ENCODE measurements around the gene TRPM5.
"Not testable (repeated sequence)": the region's sequence is repeated elsewhere in the genome, so short reads cannot be mapped to it uniquely, and the experiment has no call there.

Gene TRPM5, protein sequence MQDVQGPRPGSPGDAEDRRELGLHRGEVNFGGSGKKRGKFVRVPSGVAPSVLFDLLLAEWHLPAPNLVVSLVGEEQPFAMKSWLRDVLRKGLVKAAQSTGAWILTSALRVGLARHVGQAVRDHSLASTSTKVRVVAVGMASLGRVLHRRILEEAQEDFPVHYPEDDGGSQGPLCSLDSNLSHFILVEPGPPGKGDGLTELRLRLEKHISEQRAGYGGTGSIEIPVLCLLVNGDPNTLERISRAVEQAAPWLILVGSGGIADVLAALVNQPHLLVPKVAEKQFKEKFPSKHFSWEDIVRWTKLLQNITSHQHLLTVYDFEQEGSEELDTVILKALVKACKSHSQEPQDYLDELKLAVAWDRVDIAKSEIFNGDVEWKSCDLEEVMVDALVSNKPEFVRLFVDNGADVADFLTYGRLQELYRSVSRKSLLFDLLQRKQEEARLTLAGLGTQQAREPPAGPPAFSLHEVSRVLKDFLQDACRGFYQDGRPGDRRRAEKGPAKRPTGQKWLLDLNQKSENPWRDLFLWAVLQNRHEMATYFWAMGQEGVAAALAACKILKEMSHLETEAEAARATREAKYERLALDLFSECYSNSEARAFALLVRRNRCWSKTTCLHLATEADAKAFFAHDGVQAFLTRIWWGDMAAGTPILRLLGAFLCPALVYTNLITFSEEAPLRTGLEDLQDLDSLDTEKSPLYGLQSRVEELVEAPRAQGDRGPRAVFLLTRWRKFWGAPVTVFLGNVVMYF (N-terminal part only)

DNA sequence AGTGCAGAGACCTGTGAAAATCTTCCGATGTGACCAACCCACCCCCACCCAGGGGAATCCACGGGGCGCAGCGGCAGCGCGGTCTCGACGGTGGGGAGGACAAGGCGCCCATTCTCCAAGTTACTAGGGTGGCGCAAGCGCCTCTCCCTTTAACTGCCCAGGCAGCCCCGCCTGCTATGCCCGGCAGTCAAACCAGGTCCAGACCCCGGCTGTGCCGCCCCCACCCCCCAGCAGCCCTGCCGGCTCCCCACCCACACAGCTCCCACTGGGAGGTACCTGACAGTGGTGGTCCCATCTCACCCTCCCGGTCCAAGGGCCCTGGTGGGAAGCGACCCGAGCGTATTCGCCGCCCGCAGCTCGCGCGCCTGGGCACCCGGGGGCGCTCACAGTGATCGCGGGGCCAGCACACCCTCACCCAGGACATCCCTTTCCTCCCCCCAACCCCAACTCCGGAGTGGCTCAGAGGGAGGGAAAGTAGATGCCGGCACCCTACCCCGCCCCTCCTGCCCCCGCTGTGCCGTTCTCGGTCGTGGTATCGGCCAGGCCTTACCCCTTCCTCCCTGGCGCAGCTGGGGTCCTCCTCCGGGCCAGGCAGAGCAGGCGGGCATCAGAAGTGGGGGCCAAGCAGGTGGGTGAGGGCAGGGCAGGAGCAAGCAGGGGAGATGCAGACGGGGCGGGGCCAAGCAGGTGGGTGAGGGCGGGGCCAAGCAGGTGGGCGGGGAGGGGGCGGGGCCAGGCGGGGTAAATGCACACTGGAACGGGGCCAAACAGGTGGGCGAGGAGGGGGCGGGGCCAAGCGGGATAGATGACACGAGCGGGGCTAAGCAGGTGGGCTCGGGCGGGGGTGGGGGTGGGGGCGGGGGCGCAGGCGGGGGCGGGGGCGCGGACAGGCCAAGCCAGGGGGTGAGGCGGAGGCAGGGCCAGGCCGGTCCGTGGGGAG, at the start of gene TRPM5:
TSS of gene TRPM5 (minus strand) at position 634 of the 940 bp plus-strand sequence. CDS start 21,478 bp downstream, outside the sequence.
- no peak for DNase-seq

DNA sequence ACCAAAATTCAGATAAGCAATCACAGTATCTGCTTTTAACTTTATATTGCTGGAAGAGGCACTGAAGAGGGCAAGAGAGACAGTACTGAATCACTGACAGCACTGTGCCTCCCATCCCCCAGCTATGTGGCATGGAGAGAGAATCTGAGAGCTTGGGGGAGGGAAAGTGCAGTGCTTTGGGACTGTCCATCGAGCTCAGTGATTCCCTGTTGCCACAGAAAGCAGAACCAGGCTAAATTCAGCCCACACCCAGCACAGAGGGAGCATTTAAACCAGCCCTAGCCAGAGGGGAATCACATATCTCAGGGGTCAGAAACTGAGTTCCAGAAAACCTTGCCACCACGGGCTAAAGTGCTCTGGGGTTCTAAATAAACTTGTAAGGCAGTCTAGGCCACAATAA, 44.8 kb upstream of the TRPM5 start:
- DNase-seq = no peak

DNA sequence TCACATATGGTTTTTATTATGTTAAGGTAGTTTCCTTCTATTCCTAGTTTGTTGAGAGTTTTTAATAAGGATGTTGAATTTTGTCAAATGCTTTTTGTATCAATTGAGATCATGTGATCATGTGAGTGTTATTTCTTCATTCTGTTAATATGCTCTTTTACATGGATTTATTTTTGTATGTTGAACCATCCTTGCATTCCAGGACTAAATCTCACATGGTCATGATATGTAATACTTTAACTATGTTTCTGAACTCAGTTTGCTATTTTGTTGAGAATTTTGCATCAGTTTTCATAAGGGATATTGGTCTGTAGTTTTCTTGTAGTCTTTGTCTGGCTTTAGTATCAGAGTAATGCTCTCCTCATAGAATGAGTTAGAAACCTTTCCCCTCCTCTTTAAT, 43.7 kb upstream of the TRPM5 start:
- no peak for DNase-seq

DNA sequence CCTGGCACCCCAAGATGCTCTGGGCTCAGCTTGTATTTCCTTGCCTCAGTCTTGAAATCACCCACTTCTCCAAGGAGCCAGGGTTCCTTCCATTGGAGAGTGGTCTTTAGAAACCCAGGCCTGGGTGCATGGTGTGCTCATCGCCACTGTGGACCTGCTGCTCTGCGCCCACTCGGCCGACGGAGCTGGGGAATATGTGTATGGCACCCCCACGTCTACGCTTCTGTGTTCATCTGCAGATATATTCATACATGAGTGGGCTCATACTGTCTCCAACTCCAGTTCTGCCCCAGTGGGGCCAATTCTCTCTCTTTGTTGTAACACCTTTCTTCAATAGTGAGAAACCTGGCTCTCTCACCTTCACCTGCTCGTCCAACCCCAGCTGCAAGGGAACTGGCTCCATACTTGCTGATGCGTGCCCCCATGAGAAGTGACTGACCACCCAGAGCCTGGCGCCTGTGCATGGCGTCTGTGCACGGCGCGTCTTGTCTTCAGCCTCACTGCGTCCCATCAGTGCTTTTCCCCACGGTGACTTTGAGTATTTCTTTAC, 40.3 kb upstream of the TRPM5 start:
- DNase-seq = no peak

DNA sequence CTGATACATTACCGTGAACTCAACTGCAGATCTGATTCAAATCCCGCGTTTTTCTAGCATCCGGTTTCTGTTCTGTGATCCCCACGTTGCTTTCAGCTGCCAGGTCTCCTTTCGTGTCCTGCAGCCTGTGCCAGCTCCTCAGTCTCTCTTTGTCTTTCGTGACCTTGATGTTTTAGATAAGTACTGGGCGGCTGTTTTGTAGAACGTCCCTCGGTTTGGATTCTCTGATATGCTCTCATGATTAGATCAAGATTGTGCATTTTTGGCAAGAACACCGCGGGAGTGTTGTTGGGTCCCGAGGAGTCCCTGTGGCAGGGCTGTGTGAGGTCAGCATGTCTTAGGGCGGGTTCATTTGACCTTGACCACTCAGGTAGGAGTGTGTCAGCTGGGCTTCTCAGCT, 39.1 kb upstream of the TRPM5 start:
- DNase-seq = no peak

DNA sequence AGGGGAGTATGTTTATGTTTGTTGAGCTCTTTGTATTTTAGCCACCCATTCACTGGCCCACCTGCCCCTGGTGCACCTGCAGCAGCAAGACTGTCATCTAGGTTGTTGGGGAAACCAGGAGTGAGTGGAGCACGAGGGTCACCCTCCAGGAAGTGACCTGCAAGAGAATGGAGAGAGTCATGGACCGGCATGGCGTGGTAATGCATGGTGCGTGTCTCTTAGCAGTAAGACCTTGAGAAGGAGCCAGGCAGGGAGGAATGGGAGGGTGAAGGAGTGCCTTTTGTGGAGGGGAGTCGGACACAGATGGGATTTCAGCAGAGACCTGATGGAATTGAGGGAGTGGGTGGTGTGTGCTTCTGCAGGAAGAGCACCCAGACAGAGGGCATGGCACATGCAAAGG, 38.4 kb upstream of the TRPM5 start:
- no peak for DNase-seq

DNA sequence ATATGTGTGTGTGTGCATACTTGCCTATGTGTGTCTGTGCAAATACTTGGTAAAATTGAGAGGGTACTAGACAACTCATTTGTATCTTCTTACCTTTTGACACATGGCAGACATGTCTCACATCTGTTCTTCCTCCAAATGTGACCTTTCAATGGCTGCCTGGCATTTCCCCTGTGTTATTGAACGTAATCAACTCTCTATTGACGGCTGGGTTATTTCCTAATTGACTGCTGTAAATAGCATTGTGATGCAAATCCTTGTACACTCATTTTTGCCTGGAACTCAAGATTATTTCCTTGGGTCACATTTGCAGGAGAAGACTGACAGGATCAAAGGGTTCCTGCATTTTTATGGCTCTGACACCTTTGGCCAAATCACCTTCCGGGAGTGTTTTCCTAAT, 37.9 kb upstream of the TRPM5 start:
- no peak for DNase-seq

DNA sequence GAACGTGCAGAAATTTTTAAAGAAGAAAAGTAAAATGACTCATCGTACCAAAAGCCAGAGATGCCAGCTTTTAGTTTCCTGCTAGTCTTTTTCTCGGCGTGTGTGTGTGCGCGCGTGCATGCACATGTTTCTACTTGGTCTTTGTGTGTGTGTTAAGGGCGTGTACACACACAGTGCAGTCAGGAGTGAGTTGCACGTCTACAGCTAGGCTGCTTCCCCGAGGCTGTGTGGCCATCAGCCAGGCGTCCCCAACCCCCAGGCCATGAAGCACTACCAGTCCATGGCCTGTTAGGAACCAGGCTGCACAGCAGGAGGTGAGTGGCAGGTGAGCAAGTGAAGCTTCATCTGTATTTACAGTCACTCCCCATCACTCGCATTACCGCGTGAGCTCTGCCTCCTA, 36.9 kb upstream of the TRPM5 start:
- no peak for DNase-seq

DNA sequence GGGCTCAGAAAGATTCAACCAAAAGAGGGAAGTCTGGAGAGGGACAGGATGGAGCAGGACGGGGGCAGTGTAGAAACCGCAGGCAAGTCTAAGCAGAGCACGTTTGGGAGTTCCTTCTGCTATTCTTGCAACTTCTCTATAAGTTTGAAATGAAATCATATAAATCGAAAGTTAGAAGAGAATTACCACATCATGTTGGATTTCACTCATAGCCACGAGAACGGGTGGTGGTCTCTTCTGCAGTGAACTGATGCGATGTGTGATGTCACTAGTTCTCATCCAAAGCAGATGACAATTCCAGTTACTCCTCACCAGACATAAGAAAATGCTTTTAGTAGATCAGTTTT, 36.5 kb upstream of the TRPM5 start:
- no peak for DNase-seq

DNA sequence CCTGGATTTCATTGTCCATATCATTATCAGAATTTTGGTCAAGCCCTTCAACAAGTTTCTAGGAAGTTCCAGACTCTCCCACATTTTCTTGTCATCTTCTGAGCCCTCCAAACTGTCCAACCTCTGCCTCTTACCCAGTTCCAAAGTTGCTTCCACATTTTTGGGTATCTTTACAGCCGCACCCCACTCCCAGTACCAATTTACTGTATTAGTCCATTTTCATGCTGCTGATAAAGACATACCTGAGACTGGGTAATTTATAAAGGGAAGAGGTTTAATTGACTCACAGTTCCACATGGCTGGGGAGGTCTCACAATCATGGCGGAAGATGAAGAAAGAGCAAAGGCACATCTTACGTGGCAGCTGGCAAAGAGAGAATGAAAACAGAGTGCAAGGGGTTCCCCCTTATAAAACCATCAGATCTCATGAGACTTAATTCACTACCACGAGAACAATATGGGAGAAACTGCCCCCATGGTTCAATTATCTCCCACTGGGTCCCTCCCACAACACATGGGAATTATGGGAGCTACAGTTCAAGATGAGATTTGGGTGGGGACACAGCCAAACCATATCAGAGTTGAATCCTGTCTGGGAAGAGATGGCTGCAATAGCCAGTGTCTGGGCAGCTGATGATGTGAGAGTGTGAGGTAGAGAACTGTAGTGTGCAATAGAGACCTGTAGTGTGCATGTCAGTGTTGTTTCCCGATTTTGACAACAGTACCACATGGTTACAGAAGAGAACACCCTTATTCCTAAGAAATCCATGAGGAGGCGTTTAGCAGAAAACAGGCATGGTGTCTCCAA, 36.0 kb upstream of the TRPM5 start:
- DNase-seq = not testable (repeated sequence)

DNA sequence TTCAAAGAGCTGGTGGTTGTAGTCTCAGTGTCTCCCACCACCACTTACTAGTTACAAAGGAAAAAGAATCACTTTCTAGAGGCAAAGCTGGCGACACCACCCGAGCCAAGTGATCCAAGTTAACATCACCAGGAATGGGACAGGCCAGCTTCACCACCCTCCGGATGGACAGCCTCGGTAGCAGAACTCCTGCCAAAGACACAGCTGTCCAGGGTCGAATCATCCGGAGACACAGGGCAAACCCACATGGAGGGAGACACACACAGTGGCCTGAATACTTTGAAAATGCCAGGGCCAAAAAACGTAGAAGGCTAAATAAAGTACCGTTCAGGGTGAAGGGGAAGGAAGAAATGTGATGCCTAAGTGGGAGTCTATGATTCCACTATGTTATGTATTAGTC, 33.6 kb upstream of the TRPM5 start:
- no peak for DNase-seq

DNA sequence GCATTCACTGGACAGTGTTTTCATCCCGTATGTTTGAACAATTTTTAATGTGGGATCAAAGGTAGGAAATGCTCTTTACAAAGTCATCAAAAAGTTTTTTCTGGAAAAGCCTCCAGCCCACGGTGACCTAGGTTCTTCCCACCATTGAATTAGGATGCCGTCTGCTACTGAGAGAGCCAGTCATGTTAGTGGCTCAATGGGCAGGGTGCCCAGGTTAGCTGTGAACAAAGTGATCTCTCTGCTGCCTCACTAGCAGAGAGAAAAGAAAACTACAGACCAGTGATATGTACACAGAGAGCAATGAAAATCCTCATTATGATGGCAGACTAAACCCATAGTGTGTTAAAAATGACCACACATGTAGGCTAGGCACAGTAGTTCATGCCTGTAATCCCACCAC, 32.9 kb upstream of the TRPM5 start:
- DNase-seq = no peak

DNA sequence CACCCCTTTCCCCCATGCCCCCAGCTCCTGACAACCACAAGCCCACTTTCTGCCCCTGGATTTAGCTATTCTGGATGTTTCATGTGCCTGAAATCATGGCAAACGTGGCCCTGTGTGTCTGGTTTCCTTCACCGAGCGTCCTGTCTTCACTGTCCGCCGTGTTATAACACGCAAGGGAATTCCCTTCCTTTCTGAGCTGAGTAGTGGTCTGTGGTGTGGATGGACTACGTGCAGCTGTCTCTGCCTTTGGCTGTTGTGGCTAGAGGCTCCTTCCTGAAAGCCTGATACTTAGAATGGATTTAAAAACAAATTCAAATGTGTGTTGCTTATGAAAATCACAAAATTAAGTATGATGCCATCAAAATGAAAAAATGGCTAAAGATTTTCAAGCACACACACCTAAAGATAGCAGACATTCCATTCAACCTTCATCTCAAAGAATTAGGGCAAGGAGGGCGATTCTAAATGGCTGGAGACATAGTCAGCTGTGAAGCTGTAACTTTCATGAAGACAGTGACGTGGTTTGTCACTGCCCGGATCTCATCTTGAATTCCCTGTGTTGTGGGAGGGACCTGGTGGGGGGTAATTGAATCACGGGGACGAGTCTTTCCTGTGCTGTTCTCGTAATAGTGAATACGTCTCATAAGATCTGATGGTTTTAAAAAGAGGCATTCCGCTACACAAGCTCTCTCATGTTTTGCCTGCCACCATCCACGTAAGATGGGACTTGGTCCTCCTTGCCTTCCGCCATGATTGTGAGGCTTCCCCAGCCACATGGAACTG, 31.0 kb upstream of the TRPM5 start:
- DNase-seq = no peak

DNA sequence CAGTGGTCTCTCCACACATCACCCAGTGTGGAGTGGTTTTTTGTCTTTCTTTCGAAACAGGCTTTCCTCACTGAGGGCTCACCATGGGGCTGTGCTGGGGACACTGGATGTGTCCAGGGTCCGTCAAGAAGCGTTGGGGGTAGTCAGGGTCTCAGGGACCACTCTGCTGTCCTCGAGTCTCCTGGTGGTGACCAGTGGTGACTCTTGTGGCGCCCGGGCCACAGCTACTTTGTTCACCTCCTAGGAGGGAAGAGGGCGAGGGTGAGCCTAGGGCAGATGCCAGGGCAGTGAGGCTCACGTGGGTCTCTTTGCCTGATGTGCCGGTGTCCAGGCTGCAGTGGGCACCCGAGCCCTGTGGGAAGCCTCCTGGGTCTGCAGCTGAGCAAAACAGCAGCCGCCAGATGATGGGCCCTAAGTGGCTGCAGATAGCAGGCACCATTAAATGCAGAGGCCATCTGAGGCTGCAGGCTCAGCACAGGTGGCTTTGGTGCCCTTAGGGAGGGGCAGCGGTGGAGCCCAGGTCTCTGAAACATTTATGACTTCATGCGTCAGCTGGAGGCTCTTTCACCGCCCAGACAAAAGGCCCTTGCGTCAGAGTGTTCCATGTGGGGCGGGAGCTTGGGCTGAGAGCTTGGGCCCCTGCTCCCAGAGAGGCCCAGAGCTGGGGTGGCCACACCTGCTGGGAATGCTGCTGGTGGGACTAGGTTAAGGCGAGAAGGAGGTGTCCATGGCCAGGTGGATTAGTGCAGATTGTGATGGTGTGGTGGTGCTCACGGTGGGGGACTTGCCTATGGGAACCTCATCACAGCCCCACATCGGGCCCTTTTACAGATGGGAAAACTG, 30.0 kb upstream of the TRPM5 start:
- peak; percentile 36 for DNase-seq

DNA sequence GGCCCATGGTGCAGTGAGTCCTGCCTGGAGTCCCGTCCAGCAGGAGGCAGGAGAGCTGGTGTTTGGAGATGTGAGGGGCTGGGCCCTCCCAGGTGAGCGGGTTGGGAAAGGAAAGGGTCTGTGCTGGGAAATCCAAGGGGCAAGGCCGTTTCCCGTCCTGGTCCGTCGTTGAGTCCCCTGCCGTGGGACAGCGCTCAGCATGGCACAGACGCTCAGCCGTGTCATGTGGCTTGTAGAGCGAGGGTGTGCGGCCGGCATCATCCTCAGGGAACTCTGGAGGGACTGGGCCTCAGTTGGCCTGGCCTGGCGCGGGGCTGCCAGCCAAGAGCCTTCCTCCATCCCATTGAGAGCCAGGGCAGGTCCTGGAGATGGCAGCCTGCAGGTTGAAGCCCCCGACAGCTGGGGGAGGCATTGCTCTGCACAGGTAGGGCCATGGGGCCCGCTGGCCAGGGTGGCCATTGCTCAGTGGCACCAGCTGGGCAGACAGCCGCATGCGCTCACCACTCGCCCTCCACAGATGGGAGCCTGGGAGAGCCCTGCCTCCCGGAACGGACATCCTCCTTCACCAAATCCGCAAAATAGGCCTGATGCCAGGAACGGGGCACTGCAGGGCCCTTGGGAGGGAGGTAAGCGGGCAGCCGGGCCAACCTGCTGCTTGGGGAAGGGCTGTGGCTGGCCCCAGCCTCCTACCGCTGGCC, 29.2 kb upstream of the TRPM5 start:
- peak; percentile 42 for DNase-seq

DNA sequence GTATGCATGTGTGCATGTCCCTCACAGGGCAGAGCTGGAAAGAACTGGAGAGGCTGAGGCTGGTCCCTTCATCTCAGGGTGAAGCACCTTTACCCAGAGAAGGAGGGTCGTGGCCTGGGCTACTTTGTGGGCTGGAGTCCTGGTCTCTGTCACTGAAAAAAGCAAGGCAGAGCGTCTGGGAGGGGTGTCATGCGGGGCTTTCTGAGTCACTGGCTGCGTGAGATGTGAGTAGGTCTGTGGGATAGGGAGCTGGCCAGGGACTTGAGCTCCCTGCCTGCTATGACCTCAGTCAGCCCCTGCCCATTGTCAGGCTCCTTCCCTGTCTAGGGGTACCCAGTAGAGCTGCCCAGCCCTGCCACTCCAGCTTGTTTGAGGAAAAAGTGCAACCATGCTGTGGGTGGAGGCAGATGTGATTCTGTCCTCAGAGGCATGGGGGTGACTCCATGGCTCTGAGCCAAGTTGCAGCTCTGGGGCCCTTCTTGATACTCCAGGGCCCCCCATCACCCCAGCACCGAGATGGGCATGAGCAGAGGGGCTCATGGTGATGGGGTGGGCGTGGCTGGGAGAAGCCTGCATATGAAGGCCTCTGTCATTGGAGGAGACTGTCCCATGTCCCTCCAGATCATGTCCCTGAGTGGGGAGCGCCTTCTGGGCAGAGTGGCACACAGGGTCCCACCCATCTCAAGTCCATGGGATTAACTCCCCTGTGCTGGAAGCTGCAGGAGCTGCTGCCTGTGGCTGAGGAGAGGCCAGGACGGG, 28.3 kb upstream of the TRPM5 start:
- DNase-seq = no peak

DNA sequence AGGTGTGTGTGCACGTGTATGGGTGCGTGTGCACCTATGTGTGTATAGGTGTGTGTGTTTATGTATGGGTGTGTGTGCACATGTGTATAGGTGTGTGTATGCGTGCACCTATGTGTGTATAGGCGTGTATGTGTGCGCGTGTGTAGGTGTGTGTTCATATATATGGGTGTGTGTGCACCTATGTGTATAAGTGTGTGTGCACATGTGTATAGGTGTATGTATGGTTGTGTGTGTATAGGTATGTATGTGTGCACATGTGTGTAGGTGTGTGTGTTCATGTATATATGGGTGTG, 27.4 kb upstream of the TRPM5 start:
- no peak for DNase-seq

DNA sequence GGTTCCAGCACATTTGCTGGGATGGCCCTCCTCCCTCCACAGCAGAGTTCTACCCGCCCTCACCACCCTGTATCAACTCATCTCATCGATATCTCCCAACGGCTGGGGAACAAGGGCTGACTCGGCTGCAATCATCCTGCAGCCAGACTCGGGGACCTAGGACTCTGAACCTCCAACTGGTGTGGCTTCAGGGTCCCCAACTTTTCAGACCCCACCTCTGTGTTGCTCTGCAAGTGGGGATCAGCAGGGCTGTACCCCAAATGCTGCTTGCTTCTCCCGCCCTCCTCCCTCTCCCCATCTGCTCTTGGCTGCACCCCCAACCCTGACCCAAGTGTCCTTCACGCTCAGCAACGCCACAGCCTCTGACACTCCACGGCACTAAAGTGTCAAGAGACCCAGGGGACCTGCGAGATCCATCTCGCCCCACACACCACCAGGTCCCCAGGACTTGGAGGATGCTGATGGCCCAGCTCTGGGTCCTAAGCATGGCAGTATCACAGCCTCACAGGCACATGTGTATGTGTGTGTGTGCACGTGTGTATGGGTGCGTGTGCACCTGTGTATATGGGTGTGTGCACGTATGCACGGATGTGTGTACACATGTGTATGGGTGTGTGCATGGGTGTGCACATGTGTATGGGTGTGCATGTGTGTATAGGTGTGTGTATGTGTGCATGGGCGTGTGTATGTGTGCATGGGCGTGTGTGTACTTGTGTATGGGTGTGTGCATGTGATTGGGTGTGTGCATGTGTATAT, 26.9 kb upstream of the TRPM5 start:
- DNase-seq = no peak

Measured in NCI-H524 treated with DMSO at 0.1 percent for 48 hours (cell line).